Measurements from ENCODE around the gene IL17RA.

DNA sequence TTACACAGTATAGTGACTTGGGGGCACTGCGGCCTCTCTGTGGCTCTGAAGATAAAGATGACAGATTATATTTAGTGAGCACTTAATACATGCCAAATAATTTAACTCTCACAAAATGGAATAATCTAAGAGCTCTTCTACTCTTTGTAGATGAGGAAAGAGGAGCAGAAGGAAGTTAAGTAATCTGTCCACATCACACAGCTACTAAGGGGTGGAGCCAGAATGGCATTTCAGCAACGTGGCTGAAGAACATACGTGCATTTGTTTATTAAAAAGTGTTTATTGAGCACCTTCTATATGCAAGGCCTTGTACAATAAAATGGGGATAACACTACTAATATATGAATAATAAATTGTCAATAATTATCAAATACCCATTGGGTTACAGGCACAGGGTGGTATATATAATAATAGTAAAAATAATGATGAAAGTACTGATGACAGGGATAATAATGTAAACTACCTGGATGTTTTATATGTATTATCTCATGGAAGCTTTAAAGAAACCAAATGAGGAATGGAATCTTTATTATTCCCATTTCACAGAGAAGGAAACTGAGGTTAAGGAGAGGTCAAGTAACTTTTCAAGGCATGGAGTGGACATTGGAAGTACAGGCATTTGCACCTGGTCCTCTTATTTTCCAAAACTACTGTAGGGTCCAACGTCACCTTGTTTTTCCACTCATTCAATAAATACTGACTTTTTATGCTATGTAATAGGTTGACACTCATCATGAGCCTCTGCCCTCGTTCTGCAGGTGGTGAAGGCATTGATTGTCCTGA lies 38.0 kb upstream of the IL17RA start:
- TF ChIP-seq, protein P1, sequence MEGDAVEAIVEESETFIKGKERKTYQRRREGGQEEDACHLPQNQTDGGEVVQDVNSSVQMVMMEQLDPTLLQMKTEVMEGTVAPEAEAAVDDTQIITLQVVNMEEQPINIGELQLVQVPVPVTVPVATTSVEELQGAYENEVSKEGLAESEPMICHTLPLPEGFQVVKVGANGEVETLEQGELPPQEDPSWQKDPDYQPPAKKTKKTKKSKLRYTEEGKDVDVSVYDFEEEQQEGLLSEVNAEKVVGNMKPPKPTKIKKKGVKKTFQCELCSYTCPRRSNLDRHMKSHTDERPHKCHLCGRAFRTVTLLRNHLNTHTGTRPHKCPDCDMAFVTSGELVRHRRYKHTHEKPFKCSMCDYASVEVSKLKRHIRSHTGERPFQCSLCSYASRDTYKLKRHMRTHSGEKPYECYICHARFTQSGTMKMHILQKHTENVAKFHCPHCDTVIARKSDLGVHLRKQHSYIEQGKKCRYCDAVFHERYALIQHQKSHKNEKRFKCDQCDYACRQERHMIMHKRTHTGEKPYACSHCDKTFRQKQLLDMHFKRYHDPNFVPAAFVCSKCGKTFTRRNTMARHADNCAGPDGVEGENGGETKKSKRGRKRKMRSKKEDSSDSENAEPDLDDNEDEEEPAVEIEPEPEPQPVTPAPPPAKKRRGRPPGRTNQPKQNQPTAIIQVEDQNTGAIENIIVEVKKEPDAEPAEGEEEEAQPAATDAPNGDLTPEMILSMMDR (IDR thresholded peaks at IDR 0.05 in 8 of 11, conservative IDR thresholded peaks at IDR 0.05 in 3 of 11): no peak
- TF ChIP-seq POLR2AphosphoS5 (IDR thresholded peaks at IDR 0.05) (no peak), POLR2A (IDR thresholded peaks at IDR 0.05) (no peak)
